Natural killer cell treated with Interleukin-12 subunit alpha and Interleukin-12 subunit beta and Interleukin-15 and Interleukin-18, amount 100 ng/mL, for 72 hours (primary cell): ENCODE data around the gene ZNF335. TPM values are rescaled to one million over a fixed set of nuclear protein-coding genes. Genes with fewer than 3 reads are reported as not detected.
"Not testable (repeated sequence)": the region's sequence is repeated elsewhere in the genome, so short reads cannot be mapped to it uniquely, and the experiment has no call there.

Source experiments
- ATAC-seq, 2 donors: fragments of 150-1000 bp; cut with Tn5 transposase in 1 of 2; sonication (Bioruptor Pico), chemical (Tn5 transposase) in 1 of 2; 2 replicates each; pipeline ENCODE4 v1.10.0; 2021
- DNase-seq: peaks from one replicate; pipeline ENCODE4 v3.0.0; 2022; ENCODE audit warnings: low spot score
- H3K27ac Mint-ChIP-seq, 2 donors: 1 replicate in 1 of 2; 2 replicates in 1 of 2; pipeline ENCODE4 v1.8.0; 2022; ENCODE audit warnings: mixed read lengths in 2 of 2, mild to moderate bottlenecking in 1 of 2, moderate library complexity in 1 of 2
- H3K27me3 Mint-ChIP-seq, 2 donors: 1 replicate in 1 of 2; 2 replicates in 1 of 2; pipeline ENCODE4 v1.8.0; 2022; ENCODE audit warnings: mixed read lengths in 2 of 2
- H3K36me3 Mint-ChIP-seq: one replicate; pipeline ENCODE4 v1.8.0; 2022; ENCODE audit warnings: mixed read lengths
- H3K4me1 Mint-ChIP-seq, 2 donors: 1 replicate in 1 of 2; 2 replicates in 1 of 2; pipeline ENCODE4 v1.8.0; 2022; ENCODE audit warnings: low read depth in 2 of 2, mixed read lengths in 2 of 2, mild to moderate bottlenecking in 1 of 2
- H3K4me3 Mint-ChIP-seq: one replicate; pipeline ENCODE4 v1.8.0; 2022; ENCODE audit warnings: mixed read lengths
- H3K9me3 Mint-ChIP-seq: 2 replicates; pipeline ENCODE4 v1.8.0; 2022; ENCODE audit warnings: mixed read lengths
- total RNA-seq, 2 donors: library from RNA; stranded (reverse); gene quantifications; one replicate each; pipeline ENCODE4 v1.2.3, GENCODE V29; 2022

ZNF335 gene
- total RNA-seq, 2 donors from 2014 or later, result 44.4 to 62.6 TPM

DNA sequence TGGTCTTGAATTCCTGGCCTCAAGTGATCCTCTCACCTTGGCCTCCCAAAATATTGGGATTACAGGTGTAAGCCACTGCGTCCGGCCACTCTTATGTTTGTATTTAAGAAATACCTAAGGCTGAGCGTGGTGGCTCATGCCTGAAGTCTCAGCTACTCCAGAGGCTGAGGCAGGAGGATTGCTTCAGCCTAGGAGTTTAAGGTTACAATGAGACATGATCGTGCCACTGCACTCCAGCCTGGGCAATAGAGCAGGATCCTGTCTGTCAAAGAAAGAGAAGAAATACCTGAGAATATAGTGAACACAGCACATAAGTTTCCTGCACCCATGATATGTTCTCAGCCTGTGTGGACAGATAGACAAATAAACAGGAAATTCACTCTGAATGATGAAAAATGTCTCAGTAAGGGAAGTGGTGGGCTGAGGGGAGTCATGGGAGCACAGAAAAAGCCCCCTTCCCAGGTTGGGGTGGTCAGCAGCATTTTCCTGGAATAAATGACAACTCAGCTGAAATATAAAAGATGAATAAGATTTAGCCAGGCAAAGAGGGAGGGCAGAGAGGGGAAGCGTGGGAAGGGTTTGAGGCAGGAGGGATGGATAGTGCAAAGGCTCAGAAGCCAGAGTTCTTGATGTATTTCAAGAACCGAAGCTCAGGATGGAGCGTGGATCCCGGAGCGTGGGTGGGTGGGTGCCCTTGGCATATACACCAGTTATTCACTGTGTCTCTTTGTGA, 22.9 kb upstream of the ZNF335 start:
- Mint-ChIP-seq H3K27me3 (peaks cover 0 to 15% of the 10 kb centered on the region in 2 donors), H3K4me1 (peaks cover 19 to 22% of the 10 kb centered on the region in 2 donors), H3K9me3 (no peaks in the 10 kb centered on the region), H3K36me3 (no peaks in the 10 kb centered on the region), H3K4me3 (no peak overlapping the region), H3K27ac (peak overlapping the region in 1 of 2 donors; percentile 21)
- no peak for ATAC-seq
- DNase-seq, result no peak

DNA sequence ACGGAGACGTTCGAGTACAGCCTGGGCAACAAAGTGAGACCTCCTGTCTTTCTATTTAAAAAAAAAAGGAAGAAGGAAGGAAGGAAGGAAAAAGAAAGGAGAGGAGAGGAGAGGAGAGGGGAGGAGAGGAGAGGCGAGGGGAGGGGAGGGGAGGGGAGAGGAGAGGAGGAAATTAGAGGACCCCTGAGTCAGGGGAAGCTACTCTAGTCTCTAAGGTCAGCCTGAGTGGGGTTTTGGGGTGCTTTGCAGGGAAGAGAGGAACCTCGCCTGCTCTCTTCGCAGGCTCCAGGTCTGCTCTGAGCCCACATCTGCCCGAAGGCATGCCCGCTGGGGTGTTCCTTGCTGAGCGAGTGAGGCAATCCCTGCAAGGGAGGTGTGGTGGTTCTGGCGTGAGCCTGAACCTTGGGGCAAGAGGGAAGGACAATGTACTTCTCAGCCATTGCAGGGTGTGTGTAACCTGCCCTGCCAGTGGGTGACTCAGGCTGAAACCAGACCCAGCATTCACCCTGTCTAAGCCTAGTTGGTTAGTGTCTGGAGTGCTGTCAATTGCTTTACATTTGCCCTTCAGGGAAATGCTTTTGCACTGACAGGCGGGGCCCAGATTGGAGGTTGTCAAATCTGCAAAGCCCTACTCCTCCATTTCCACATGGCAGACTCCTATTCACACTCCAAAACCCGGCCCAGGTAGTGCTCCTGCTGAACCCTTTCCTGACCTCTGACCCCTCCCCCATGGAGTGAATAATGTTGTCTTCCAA, 21.4 kb upstream of the ZNF335 start:
- peak overlapping the region in 1 of 2 donors; percentile 74 for H3K27ac Mint-ChIP-seq
- ATAC-seq, result peak; percentile 55 to 75
- H3K27me3 Mint-ChIP-seq, result peaks cover 0 to 13% of the 10 kb centered on the region in 2 donors
- H3K4me3 Mint-ChIP-seq, result no peak overlapping the region
- no peaks in the 10 kb centered on the region for H3K9me3 Mint-ChIP-seq
- no peak for DNase-seq
- H3K36me3 Mint-ChIP-seq, result no peaks in the 10 kb centered on the region
- peaks cover 12 to 16% of the 10 kb centered on the region in 2 donors for H3K4me1 Mint-ChIP-seq

DNA sequence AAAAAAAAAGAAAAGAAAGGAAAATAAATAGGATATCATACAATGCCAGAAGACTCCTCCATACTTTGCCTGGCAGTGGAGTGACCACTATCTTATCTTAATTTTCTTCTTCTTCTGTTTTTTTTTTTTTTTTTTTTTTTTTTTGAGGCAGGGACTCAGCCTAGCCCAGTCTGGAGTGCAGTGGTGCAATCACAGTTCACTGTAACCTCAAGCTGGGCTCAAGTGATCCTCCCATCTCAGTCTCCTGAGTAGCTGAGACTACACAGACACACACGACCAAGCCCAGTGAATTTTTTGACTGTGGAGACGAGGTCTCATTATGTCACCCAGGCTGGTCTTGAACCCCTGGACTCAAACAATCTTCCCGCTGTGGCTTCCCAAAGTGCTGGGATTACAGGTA, 19.6 kb upstream of the ZNF335 start:
- no peak overlapping the region for H3K27ac Mint-ChIP-seq
- peaks cover 0 to 9% of the 10 kb centered on the region in 2 donors for H3K27me3 Mint-ChIP-seq
- H3K4me3 Mint-ChIP-seq, result no peak overlapping the region
- no peaks in the 10 kb centered on the region for H3K36me3 Mint-ChIP-seq
- no peak for ATAC-seq
- no peak for DNase-seq
- no peaks in the 10 kb centered on the region for H3K9me3 Mint-ChIP-seq
- H3K4me1 Mint-ChIP-seq, result peaks cover 12 to 16% of the 10 kb centered on the region in 2 donors

DNA sequence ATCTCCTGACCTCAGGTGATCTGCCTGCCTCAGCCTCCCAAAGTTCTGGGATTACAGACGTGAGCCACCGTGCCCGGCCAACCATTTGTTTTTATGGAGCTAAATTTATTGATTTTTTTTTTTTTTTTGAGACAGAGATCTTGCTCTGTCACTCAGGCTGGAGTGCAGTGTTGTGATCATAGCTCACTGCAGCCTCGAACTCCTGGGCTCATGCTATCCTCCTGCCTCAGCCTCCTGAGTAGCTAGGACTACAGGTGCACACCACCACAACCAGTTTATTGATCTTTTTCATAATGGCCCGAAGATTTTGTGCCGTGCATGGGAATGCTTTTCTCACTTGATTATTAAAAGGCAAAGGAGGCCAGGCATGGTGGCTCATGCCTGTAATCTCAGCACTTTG, 16.8 kb upstream of the ZNF335 start:
- not testable (repeated sequence) for H3K36me3 Mint-ChIP-seq, H3K27ac Mint-ChIP-seq, DNase-seq, H3K9me3 Mint-ChIP-seq, H3K4me1 Mint-ChIP-seq, H3K27me3 Mint-ChIP-seq, ATAC-seq, H3K4me3 Mint-ChIP-seq

GRCh38 chr20:45987108-45987780, 15.2 kb upstream of the ZNF335 start:
- DNase-seq (peak; percentile 87), ATAC-seq (peak; percentile 90 to 94)
- H3K27ac Mint-ChIP-seq, result no peak overlapping the region
- H3K9me3 Mint-ChIP-seq, result no peaks in the 10 kb centered on the region
- H3K4me3 Mint-ChIP-seq, result no peak overlapping the region
- no peaks in the 10 kb centered on the region for H3K36me3 Mint-ChIP-seq
- H3K4me1 Mint-ChIP-seq, result peaks cover 0 to 3% of the 10 kb centered on the region in 2 donors
- H3K27me3 Mint-ChIP-seq, result peaks cover 0 to 4% of the 10 kb centered on the region in 2 donors

DNA sequence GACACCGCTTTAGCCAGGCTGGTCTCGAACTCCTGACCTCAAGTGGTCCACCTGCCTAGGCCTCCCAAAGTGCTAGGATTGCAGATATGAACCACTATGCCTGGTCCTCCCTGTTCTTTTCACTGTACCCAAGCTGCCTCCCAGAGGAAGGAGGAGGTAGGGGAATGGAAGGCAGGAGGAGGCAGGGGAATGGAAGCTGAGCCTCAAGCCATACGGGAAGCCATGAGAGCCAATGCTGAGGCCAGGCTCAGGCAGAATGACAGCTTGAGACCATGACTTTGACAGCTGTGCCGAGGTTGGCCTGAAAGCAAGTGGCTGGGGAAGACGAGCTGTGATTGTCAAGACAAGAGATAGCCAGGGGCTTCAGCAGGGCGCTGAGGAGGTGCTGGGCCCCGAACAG, 13.6 kb upstream of the ZNF335 start:
- H3K9me3 Mint-ChIP-seq, result no peaks in the 10 kb centered on the region
- no peak for ATAC-seq
- DNase-seq, result no peak
- peaks cover 0 to 4% of the 10 kb centered on the region in 2 donors for H3K27me3 Mint-ChIP-seq
- no peak overlapping the region for H3K27ac Mint-ChIP-seq
- H3K4me1 Mint-ChIP-seq, result peaks cover 0 to 3% of the 10 kb centered on the region in 2 donors
- no peaks in the 10 kb centered on the region for H3K36me3 Mint-ChIP-seq
- no peak overlapping the region for H3K4me3 Mint-ChIP-seq

GRCh38 chr20:45983279-45983743, 11.3 kb upstream of the ZNF335 start:
- Mint-ChIP-seq H3K36me3 (no peaks in the 10 kb centered on the region), H3K9me3 (no peaks in the 10 kb centered on the region)

DNA sequence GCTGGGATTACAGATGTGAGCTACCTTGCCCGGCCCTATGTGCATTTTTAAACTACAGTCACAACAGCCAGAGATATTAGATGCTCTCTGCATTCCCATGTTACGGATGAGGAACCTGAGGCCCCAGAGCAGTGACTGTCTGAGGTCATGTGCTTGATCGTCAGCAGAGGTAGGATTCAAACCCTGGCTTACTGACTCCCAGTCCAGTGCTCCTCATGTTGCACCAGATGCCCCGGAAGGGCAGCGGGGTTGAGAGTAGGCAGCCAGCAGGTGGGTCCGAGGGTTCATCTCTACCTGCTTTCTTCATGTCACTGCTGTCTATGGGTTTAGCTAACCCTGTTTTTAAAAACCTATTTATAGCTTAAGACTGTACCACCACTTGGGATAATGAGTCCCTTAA, 9.3 kb upstream of the ZNF335 start:
- DNase-seq (no peak), ATAC-seq (no peak)
- peaks cover 0 to 3% of the 10 kb centered on the region in 2 donors for H3K4me1 Mint-ChIP-seq
- H3K27me3 Mint-ChIP-seq, result peaks cover 0 to 5% of the 10 kb centered on the region in 2 donors
- no peaks in the 10 kb centered on the region for H3K36me3 Mint-ChIP-seq
- no peak overlapping the region for H3K27ac Mint-ChIP-seq
- no peak overlapping the region for H3K4me3 Mint-ChIP-seq
- no peaks in the 10 kb centered on the region for H3K9me3 Mint-ChIP-seq

More at GRCh38 chr20:45983279-45983743, 11.3 kb upstream of the ZNF335 start:
- H3K27me3 Mint-ChIP-seq, result peaks cover 0 to 2% of the 10 kb centered on the region in 2 donors
- ATAC-seq (no peak), DNase-seq (no peak)
- H3K4me1 Mint-ChIP-seq, result peaks cover 0 to 3% of the 10 kb centered on the region in 2 donors
- H3K4me3 Mint-ChIP-seq, result no peak overlapping the region
- H3K27ac Mint-ChIP-seq, result no peak overlapping the region

DNA sequence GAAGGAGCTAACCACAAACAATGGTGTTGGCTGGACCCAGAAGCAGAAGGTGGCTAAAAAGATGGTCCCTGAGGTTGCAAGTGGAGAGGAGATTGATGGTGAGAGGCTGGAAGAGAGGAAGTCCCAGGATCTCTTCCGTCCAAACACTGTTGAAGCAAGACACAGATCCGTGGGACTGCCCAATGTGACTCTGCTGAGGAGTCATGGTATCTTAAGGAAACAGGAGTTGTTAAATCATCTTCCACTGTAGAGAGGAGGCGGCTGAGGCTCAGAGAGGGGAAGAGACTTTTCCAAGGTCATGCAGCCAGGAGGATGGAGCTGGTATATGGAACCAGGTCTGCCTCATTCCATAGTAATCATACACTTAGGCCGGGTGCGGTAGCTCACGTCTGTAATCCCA, 4.1 kb upstream of the ZNF335 start:
- Mint-ChIP-seq H3K27ac (no peak overlapping the region), H3K4me3 (no peak overlapping the region), H3K36me3 (peaks cover 5% of the 10 kb centered on the region), H3K27me3 (peaks cover 0 to 5% of the 10 kb centered on the region in 2 donors), H3K9me3 (no peaks in the 10 kb centered on the region), H3K4me1 (peaks cover 5 to 7% of the 10 kb centered on the region in 2 donors)
- DNase-seq, result no peak
- no peak for ATAC-seq

- Mint-ChIP-seq H3K36me3 (peaks cover 5% of the 10 kb centered on the region), H3K9me3 (no peaks in the 10 kb centered on the region)
- DNase-seq, result no peak
These were observed 3.7 kb upstream of the ZNF335 start for GRCh38 chr20:45975686-45976085.

GRCh38 chr20:45974896-45975565, 3.0 kb upstream of the ZNF335 start:
- H3K36me3 Mint-ChIP-seq, result peaks cover 5% of the 10 kb centered on the region
- ATAC-seq (no peak), DNase-seq (no peak)
- H3K27me3 Mint-ChIP-seq, result peaks cover 0 to 5% of the 10 kb centered on the region in 2 donors
- H3K9me3 Mint-ChIP-seq, result no peaks in the 10 kb centered on the region
- H3K4me1 Mint-ChIP-seq, result peaks cover 10 to 12% of the 10 kb centered on the region in 2 donors
- H3K27ac Mint-ChIP-seq, result peak overlapping the region in 1 of 2 donors; percentile 56
- no peak overlapping the region for H3K4me3 Mint-ChIP-seq

More at GRCh38 chr20:45975686-45976085, 3.7 kb upstream of the ZNF335 start:
- H3K27ac Mint-ChIP-seq, result no peak overlapping the region
- peaks cover 5 to 7% of the 10 kb centered on the region in 2 donors for H3K4me1 Mint-ChIP-seq
- H3K4me3 Mint-ChIP-seq, result no peak overlapping the region
- H3K27me3 Mint-ChIP-seq, result peaks cover 0 to 5% of the 10 kb centered on the region in 2 donors
- no peak for ATAC-seq

- peaks cover 5% of the 10 kb centered on the region for H3K36me3 Mint-ChIP-seq
- ATAC-seq (no peak), DNase-seq (peak; percentile 95)
- peaks cover 14 to 22% of the 10 kb centered on the region in 2 donors for H3K4me1 Mint-ChIP-seq
- peak overlapping the region; percentile 95 to 97 for H3K27ac Mint-ChIP-seq
- H3K9me3 Mint-ChIP-seq, result no peaks in the 10 kb centered on the region
- peak overlapping the region; percentile 99 for H3K4me3 Mint-ChIP-seq
- peaks cover 0 to 2% of the 10 kb centered on the region in 2 donors for H3K27me3 Mint-ChIP-seq
These were observed 639 bp upstream of the ZNF335 start for GRCh38 chr20:45972500-45973183.

DNA sequence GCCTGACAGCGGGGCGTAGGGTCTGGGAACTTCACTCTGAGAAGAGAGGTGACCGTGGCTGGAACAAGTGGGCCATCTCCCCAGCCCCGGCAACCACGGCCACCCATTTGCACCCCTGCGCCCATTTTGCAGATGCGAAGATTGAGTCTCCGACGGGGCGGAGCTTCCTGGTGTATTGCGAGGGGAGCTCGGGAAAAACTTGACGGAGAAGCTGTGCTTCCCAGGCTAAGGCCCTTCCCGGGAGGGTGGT, 653 bp downstream of the ZNF335 start:
- no peaks in the 10 kb centered on the region for H3K9me3 Mint-ChIP-seq
- H3K27me3 Mint-ChIP-seq, result no peaks in the 10 kb centered on the region
- peaks cover 14 to 22% of the 10 kb centered on the region in 2 donors for H3K4me1 Mint-ChIP-seq
- peaks cover 5% of the 10 kb centered on the region for H3K36me3 Mint-ChIP-seq
- H3K4me3 Mint-ChIP-seq, result peak overlapping the region; percentile 99
- ATAC-seq, result peak in 1 of 2 donors; percentile 29
- peak overlapping the region; percentile 95 to 97 for H3K27ac Mint-ChIP-seq
- peak; percentile 70 for DNase-seq
